Measurements from ENCODE around the gene ZNF416. TPM values are rescaled to one million over a fixed set of nuclear protein-coding genes. Genes with fewer than 3 reads are reported as not detected.

ZNF416 gene
- total and polyA plus RNA-seq, 4 donors, result 0.97 to 2.9 (median 1.2) TPM

DNA sequence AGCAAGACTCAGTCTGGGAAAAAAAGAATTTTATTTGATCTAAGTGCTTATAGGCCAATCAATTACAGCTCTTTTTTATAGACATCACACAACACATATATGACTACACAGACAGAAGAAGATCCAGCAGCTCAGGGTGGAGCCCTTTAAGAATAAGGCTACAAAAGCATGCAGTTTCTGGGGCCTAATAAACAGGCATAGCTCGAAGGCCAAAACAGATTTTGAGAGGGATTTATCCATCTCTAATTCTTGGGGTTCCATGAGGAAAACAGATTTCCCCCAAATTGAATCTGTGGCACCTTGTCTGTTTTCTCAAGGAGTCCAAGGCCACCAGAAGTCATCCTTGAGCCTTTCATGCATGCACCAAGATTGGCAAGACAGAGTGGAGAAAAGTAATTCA, 15.2 kb downstream of the ZNF416 start (continued):
- TF ChIP-seq REST (IDR thresholded peaks at IDR 0.05) (no peak), JUND (IDR thresholded peaks at IDR 0.05) (no peak), RXRA (IDR thresholded peaks at IDR 0.05) (no peak)

GRCh38 chr19:57560049-57560491, 18.6 kb downstream of the ZNF416 start:
- Histone ChIP-seq H3K27me3 (ENCODE audit: control insufficient read depth in 4 of 4, insufficient read depth in 4 of 4, low read length in 3 of 4) (no peaks in the 10 kb centered on the region), H3K27ac (ENCODE audit: low read depth in 1 of 2, low read length in 2 of 2) (no peak overlapping the region), H3K4me3 (ENCODE audit: low read depth in 1 of 3, low read length in 3 of 3) (peak overlapping the region; percentile 70 to 91 (median 72)), H3K4me1 (ENCODE audit: control insufficient read depth in 4 of 4, insufficient read depth in 4 of 4, low read length in 3 of 4) (peaks cover 0 to 19% (median 11%) of the 10 kb centered on the region in 4 donors), H3K36me3 (ENCODE audit: control insufficient read depth in 4 of 4, insufficient read depth in 3 of 4, low read depth in 1 of 4, low read length in 3 of 4) (peaks cover 5 to 15% (median 13%) of the 10 kb centered on the region in 4 donors), H3K9ac (ENCODE audit: low read depth in 1 of 2, low read length in 2 of 2) (peak overlapping the region in 1 of 2 donors; percentile 86), H3K9me3 (ENCODE audit: control insufficient read depth in 4 of 4, low read length in 3 of 4) (peaks cover 18 to 55% (median 32%) of the 10 kb centered on the region in 4 donors)
- no peak for DNase-seq (ENCODE audit: low spot score)
- TF ChIP-seq REST (IDR thresholded peaks at IDR 0.05), result no peak
- TF ChIP-seq RXRA (IDR thresholded peaks at IDR 0.05), result no peak
- no peak for TF ChIP-seq FOXA1 (IDR thresholded peaks at IDR 0.05)
- TF ChIP-seq, protein P1, sequence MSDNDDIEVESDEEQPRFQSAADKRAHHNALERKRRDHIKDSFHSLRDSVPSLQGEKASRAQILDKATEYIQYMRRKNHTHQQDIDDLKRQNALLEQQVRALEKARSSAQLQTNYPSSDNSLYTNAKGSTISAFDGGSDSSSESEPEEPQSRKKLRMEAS (IDR thresholded peaks at IDR 0.05), result no peak
- TF ChIP-seq, protein P2, sequence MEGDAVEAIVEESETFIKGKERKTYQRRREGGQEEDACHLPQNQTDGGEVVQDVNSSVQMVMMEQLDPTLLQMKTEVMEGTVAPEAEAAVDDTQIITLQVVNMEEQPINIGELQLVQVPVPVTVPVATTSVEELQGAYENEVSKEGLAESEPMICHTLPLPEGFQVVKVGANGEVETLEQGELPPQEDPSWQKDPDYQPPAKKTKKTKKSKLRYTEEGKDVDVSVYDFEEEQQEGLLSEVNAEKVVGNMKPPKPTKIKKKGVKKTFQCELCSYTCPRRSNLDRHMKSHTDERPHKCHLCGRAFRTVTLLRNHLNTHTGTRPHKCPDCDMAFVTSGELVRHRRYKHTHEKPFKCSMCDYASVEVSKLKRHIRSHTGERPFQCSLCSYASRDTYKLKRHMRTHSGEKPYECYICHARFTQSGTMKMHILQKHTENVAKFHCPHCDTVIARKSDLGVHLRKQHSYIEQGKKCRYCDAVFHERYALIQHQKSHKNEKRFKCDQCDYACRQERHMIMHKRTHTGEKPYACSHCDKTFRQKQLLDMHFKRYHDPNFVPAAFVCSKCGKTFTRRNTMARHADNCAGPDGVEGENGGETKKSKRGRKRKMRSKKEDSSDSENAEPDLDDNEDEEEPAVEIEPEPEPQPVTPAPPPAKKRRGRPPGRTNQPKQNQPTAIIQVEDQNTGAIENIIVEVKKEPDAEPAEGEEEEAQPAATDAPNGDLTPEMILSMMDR (IDR thresholded peaks at IDR 0.05; ENCODE audit: low read depth, low read length, missing input control), result no peak
- TF ChIP-seq JUND (IDR thresholded peaks at IDR 0.05), result no peak
- no peak for TF ChIP-seq HNF4G (IDR thresholded peaks at IDR 0.05)
- TF ChIP-seq GABPA (IDR thresholded peaks at IDR 0.05 in 1 of 2, conservative IDR thresholded peaks at IDR 0.05 in 1 of 2), result no peak
- TF ChIP-seq SP1 (IDR thresholded peaks at IDR 0.05), result no peak
- TF ChIP-seq, protein P3, sequence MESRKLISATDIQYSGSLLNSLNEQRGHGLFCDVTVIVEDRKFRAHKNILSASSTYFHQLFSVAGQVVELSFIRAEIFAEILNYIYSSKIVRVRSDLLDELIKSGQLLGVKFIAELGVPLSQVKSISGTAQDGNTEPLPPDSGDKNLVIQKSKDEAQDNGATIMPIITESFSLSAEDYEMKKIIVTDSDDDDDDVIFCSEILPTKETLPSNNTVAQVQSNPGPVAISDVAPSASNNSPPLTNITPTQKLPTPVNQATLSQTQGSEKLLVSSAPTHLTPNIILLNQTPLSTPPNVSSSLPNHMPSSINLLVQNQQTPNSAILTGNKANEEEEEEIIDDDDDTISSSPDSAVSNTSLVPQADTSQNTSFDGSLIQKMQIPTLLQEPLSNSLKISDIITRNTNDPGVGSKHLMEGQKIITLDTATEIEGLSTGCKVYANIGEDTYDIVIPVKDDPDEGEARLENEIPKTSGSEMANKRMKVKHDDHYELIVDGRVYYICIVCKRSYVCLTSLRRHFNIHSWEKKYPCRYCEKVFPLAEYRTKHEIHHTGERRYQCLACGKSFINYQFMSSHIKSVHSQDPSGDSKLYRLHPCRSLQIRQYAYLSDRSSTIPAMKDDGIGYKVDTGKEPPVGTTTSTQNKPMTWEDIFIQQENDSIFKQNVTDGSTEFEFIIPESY (IDR thresholded peaks at IDR 0.05), result no peak
- no peak for TF ChIP-seq NR2F2 (IDR thresholded peaks at IDR 0.05)
- TF ChIP-seq HNF4A (conservative IDR thresholded peaks at IDR 0.05), result no peak
- no peak for TF ChIP-seq TAF1 (conservative IDR thresholded peaks at IDR 0.05)
- TF ChIP-seq FOXA2 (IDR thresholded peaks at IDR 0.05), result no peak
- no peak for TF ChIP-seq RAD21 (IDR thresholded peaks at IDR 0.05)
- no peak for TF ChIP-seq YY1 (IDR thresholded peaks at IDR 0.05)
- 19% methylated on average over 23 of the region's 23 CpGs for WGBS
